Activated CD4-positive, alpha-beta T cell treated with anti-CD3 and anti-CD28 coated beads, Interleukin-2, Interleukin-6, amounts not matched to agents 100 ng/mL and 50 ng/mL, durations not matched to agents 16 hours and 8 hours (primary cell): ENCODE data around the gene CCDC134.

Source experiments
- DNase-seq: peaks from one replicate; pipeline ENCODE4 v3.0.0-alpha.2; 2020

CCDC134 gene

GRCh38 chr22:41787331-41787730, 13.1 kb upstream of the CCDC134 start:
- no peak for DNase-seq

- no peak for DNase-seq
These were observed 6.6 kb upstream of the CCDC134 start for GRCh38 chr22:41793871-41794270.

- DNase-seq = no peak
These were observed 1.7 kb upstream of the CCDC134 start for GRCh38 chr22:41798736-41799135.

GRCh38 chr22:41799486-41800347, 762 bp upstream of the CCDC134 start:
- DNase-seq = peak; percentile 19

DNA sequence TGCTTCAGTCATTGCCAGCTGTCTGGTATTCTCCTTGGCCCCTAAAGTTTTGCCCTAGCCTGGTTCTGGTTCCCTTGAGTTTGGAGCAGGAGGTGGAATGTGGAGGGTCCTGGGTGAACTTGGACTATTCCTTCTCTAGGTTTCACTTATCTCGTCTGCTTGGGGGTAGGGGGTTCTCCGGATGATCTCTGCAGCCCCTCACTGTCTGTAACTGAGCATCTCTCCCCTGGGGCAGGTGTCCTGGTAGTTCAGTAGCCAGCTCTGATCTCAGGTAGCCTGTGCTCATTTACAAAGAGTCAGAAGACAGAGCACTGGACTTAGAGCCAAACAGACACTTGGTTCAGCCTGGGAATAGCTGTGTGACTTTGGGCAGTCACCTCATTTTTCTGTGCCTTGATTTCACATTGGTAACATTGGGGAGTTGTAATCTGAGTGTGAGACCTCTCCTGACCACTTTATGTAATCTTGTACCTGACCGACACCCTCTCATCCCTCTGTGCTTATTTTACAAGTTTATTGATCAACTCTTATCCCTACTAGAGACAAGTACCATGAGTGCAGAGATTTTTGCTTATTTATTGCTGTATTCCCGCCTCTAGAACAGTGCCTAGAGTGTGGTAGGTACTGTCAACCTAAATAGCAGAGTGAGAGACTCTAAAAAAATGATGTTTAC, 804 bp downstream of the CCDC134 start:
- no peak for DNase-seq

- peak; percentile 19 for DNase-seq
These were observed 1.4 kb downstream of the CCDC134 start for GRCh38 chr22:41801886-41802285.

DNA sequence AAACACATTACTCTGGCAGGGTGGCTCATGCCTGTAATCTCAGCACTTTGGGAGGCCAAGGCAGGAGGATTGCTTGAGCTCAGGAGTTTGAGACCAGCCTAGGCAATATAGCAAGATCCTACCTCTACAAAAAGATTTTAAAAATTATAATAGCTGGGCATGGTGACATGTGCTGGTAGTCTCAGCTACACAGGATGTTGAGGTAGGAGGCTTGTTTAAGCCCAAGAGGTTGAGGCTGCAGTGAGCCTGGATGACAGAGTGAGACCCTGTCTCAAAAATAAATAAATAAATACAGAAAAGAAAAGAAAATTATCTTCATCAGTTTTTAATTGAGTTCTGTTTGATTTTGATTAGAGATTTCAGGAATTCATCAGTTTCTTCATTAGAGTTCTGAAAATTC, 5.2 kb downstream of the CCDC134 start:
- no peak for DNase-seq

DNA sequence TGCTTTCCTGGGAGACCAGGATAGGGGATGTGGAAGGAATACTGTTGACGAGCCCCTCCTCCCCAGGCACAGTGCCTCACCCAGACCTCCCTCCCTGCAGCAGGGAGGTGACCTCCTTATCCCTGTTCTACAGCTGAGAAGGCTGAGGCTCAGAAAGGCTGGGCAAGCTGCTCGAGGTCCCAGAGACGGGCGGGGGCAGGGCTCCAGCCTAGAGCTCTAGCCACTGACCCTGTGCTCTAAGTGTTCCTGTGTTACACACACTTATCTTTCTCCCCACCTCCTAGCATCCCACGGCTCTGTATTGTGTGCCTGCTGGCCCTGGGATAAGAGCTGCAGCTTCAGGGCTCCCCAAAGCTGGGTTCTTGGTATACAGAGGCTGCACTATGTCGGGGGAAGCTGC, 7.9 kb downstream of the CCDC134 start:
- no peak for DNase-seq

DNA sequence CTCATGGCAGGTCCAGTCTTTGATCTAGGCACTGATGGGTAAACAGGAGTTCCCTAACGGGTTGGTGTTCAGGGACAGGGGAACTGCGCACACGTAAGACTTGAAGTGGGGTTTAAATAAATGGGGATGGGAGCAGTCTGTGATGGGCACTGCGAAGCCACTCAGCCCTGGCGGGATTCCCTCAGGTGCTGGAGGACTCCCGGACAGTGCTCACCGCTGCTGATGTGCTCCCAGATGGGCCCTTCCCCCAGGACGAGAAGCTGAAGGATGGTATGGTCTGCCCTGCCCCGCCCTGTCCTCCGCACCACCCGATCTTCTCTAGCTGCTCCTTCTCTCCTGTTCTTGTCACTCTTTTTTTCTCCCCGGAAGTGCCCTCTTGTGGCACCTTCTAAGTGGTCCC, 9.5 kb downstream of the CCDC134 start:
- DNase-seq = no peak

DNA sequence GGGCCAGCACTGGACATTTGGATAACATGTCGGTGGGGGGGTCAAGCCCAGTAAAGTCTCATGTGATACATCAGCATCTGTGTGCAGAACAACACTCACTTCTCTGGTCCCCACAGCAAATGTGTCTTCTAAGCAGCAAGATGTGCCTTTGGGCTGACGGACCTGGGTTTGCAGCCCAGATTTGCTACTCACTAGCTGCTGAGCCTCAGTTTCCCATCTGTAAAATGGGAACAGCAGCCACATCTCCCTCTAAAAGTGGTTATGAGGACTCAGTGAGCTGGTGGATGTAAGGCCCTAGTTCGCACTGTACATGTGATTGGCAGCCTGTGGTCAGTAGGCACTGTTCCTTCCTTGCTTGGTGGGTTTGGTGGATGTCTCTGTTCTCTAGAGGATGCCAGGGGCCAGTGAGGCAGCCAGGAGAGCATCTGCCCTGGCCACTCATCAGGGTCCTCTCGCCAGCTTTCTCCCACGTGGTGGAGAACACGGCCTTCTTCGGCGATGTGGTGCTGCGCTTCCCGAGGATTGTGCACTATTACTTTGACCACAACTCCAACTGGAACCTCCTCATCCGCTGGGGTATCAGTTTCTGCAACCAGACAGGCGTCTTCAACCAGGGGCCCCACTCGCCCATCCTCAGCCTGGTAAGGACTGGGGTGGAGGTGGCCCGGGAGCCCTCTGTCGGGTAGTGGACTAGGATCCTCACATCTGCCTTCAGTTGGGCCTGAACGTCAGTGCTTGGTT, 12.5 kb downstream of the CCDC134 start:
- no peak for DNase-seq

DNA sequence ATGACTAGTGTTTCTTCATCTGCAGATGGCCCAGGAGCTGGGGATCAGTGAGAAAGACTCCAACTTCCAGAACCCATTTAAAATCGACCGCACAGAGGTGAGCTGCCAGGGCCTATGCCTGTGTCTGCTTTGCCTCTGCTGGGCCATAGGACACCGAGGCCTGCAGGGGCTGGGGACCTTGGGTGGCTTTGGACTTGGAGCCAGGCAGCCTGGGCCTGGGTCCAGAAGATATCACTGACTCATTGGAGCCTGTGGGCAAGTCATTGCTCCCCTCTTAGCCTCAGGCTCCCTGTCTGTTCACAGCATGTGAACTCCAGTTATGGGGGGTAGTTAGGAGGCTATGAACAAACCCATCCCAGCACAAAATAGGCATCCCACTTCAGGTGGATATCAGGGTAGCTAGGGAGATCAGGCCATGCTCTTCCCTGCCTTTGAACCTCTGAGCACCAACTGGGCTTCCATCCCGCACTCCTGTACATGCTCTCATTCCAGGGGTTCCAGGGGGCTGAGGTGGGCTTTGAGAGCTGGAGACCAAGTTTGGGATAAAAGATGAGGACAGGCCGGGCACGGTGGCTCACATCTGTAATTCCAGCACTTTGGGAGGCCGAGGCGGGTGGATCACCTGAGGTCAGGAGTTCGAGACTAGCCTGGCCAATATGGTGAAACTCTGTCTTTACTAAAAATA, 13.4 kb downstream of the CCDC134 start:
- DNase-seq = no peak

DNA sequence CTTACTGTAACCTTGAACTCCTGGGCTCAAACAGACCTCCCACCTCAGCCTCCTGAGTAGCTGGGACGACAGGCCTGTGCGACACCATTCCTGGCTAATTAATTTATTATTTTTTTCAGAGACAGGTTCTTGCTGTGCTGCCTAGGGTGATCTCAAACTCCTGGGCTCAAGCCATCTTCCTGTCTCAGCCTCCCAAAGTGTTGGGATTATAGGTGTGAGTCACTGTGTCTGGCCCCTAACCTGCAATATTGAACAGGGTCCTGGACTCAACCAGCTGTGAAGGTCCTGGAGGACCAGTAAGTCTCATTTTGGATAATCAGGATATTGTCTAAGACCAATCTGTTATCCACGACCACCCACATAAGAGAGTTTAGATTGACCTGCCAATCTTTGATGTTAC, 15.2 kb downstream of the CCDC134 start:
- no peak for DNase-seq

GRCh38 chr22:41816241-41816640, 15.8 kb downstream of the CCDC134 start:
- DNase-seq = no peak

- no peak for DNase-seq
These were observed 16.4 kb downstream of the CCDC134 start for GRCh38 chr22:41816871-41817270.

GRCh38 chr22:41818011-41818410, 17.5 kb downstream of the CCDC134 start:
- no peak for DNase-seq

GRCh38 chr22:41818596-41818995, 18.1 kb downstream of the CCDC134 start:
- DNase-seq = no peak

GRCh38 chr22:41819257-41819656, 18.8 kb downstream of the CCDC134 start:
- no peak for DNase-seq

GRCh38 chr22:41820447-41820846, 20.0 kb downstream of the CCDC134 start:
- no peak for DNase-seq

- DNase-seq = no peak
These were observed 21.2 kb downstream of the CCDC134 start for GRCh38 chr22:41821471-41822316.

DNA sequence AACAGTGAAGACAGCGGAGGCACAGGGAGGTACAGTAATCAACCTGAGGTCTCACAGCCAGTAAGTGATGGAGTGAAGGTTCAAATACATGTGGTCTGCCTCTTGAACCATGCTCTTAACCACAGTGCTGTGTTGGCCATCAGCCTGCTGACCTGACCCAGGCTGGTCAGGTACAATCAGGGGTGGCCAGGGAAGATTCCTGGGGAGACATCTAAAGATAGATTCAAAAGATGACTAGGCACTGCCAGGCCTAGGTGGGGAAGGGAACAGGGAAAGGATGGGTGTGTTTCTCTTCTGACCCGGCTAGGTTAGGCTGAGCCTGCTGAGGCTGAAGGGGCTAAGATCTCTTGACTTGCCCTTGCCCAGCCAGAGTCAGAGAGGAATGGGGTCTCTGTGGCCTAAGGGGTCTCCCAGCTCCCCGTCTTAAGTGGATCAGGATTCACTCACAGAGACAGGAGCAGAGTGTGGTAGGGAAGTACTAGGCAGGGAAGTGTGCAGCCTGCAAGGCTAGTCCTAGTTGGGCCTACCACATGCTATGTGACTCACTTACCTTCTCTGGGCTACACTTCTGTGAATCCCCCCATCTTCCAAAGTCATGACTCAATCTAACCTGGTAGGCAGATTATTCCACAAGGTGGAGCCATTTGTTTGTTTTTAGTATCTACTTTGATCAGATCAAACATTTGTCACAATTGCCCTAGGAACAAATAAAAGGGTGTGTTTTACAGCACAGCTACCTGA, 22.0 kb downstream of the CCDC134 start:
- peak; percentile 69 for DNase-seq

- DNase-seq = no peak
These were observed 23.3 kb downstream of the CCDC134 start for GRCh38 chr22:41823797-41824196.
